Chondrocyte (in vitro differentiated cells): ENCODE data around the gene ZSCAN25. TPM values are rescaled to one million over a fixed set of nuclear protein-coding genes. Genes with fewer than 3 reads are reported as not detected.

ENCODE experiments used
- DNase-seq: peaks from one replicate; pipeline ENCODE4 v3.0.0; 2021; ENCODE audit warnings: mixed read lengths, low spot score
- H3K27ac Mint-ChIP-seq: one replicate; pipeline ENCODE4 v1.8.0; 2021; ENCODE audit warnings: mild to moderate bottlenecking, moderate library complexity, mixed read lengths; ENCODE audit not compliant: unreplicated experiment
- H3K27me3 Mint-ChIP-seq: 2 replicates; pipeline ENCODE4 v1.8.0; 2021; ENCODE audit warnings: low read depth, mixed read lengths
- H3K36me3 Mint-ChIP-seq: 2 replicates; pipeline ENCODE4 v1.8.0; 2021; ENCODE audit warnings: low read depth, mixed read lengths
- H3K4me1 Mint-ChIP-seq: 2 replicates; pipeline ENCODE4 v1.8.0; 2021; ENCODE audit warnings: low read depth, mild to moderate bottlenecking, mixed read lengths
- H3K4me3 Mint-ChIP-seq: one replicate; pipeline ENCODE4 v1.8.0; 2021; ENCODE audit warnings: mild to moderate bottlenecking, moderate library complexity, mixed read lengths; ENCODE audit not compliant: unreplicated experiment
- H3K9me3 Mint-ChIP-seq: 2 replicates; pipeline ENCODE4 v1.8.0; 2021; ENCODE audit warnings: low read depth, mixed read lengths
- total RNA-seq: library from RNA; stranded (reverse); gene quantifications from 3 replicates; pipeline ENCODE4 v1.2.1, GENCODE V29; 2021
- TF ChIP-seq, protein P1 (sequence below): fragments of 200-600 bp; sonication (generic); IDR thresholded peaks from 2 replicates; pipeline ENCODE4 v1.5.0; 2021; ENCODE audit warnings: antibody characterized with exemption, mild to moderate bottlenecking, moderate library complexity

Gene ZSCAN25
- total RNA-seq, 1 donor from 2014 or later = 10.4 TPM

DNA sequence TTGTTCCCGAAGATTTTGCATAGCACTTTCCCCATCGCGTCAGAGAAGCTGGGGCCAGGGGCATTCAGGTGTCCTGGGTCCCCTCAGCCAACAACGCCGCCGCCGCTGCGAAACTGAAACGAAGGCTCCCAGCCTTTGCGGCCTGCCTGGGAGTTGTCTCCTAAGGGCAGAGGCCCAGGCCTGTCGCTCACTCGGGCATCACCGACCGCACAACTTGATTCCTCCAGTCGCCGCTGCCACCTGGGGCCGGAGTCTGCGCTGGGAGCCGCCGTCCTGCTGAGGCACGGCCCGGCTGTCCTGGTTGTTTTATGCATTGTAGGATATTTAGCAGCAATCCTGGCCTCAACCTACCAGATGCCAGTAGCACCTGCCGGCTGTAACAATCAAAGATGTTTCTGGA lies 22.0 kb downstream of the ZSCAN25 start:
- TF ChIP-seq, protein P1, sequence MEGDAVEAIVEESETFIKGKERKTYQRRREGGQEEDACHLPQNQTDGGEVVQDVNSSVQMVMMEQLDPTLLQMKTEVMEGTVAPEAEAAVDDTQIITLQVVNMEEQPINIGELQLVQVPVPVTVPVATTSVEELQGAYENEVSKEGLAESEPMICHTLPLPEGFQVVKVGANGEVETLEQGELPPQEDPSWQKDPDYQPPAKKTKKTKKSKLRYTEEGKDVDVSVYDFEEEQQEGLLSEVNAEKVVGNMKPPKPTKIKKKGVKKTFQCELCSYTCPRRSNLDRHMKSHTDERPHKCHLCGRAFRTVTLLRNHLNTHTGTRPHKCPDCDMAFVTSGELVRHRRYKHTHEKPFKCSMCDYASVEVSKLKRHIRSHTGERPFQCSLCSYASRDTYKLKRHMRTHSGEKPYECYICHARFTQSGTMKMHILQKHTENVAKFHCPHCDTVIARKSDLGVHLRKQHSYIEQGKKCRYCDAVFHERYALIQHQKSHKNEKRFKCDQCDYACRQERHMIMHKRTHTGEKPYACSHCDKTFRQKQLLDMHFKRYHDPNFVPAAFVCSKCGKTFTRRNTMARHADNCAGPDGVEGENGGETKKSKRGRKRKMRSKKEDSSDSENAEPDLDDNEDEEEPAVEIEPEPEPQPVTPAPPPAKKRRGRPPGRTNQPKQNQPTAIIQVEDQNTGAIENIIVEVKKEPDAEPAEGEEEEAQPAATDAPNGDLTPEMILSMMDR = no peak
- H3K9me3 Mint-ChIP-seq = no peaks in the 10 kb centered on the region
- H3K27ac Mint-ChIP-seq = no peak overlapping the region
- H3K4me3 Mint-ChIP-seq = no peak overlapping the region
- H3K27me3 Mint-ChIP-seq = no peaks in the 10 kb centered on the region
- H3K4me1 Mint-ChIP-seq = no peaks in the 10 kb centered on the region
- H3K36me3 Mint-ChIP-seq = peaks cover 6% of the 10 kb centered on the region
- no peak for DNase-seq

DNA sequence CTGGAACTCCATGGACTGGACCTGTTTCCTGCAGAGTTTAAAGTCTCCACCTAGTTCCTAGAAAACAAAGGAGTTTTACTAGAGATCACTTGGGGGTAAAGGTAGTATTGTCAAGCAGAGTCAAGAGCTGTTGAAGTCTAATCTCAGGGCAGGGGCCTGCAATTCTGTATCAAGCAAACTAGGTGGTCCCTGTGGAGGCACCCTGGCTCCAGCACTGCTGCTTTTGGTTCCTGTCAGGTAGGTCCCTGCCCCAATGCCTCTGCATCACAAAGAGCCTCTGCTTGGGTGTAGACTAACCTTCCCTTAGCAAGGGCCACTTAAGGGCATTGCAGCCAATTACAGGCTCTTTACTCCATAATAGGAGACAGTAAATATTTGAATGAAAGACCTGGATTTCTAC lies 22.5 kb downstream of the ZSCAN25 start:
- Mint-ChIP-seq H3K27me3 (no peaks in the 10 kb centered on the region), H3K9me3 (no peaks in the 10 kb centered on the region), H3K36me3 (peaks cover 8% of the 10 kb centered on the region), H3K27ac (no peak overlapping the region), H3K4me3 (no peak overlapping the region), H3K4me1 (no peaks in the 10 kb centered on the region)
- no peak for DNase-seq
- TF ChIP-seq, protein P1 = no peak

DNA sequence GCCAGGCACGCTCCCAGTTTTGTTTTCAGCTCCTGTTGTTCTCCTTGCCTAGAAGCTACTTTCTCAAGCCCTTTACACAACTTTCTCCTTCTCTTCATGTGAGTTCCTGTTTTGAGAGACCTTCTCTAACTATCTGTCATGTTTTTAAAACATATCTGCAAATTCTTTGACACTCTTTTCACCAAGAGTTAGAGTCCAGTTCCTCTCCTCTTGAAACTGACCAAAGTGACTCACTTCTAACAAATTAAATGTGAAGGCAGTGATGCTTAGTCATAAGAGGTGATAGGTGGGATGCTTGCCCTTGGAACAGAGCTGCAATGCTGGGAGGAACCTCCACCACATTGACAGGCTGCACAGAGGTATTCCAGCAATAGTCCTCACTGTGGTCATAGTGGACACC lies 25.3 kb downstream of the ZSCAN25 start:
- H3K4me1 Mint-ChIP-seq = no peaks in the 10 kb centered on the region
- no peaks in the 10 kb centered on the region for H3K27me3 Mint-ChIP-seq
- no peak for DNase-seq
- TF ChIP-seq, protein P1 = no peak
- H3K36me3 Mint-ChIP-seq = peaks cover 19% of the 10 kb centered on the region
- no peak overlapping the region for H3K4me3 Mint-ChIP-seq
- H3K9me3 Mint-ChIP-seq = peaks cover 13% of the 10 kb centered on the region
- H3K27ac Mint-ChIP-seq = no peak overlapping the region

DNA sequence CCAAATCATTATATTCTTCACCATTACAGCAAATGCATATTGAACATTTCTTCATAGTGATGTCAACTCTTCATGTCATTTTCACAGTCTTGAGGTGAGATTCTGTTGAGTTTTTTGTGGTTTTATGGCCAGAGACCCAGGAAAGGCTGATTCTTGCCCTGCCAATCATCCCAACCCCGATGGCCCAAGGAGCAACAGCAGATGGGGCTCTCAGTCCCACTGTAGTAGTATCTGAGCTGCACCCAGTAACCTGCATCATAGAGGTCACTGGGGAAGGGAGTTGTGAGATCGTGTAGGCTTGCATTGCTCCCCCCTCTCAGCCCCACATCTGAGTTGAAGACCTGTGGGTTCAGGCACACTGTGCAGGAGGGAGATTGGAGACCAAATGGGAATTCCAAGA lies 26.7 kb downstream of the ZSCAN25 start:
- TF ChIP-seq, protein P1 = no peak
- peaks cover 13% of the 10 kb centered on the region for H3K9me3 Mint-ChIP-seq
- DNase-seq = no peak
- H3K36me3 Mint-ChIP-seq = peaks cover 17% of the 10 kb centered on the region
- no peak overlapping the region for H3K4me3 Mint-ChIP-seq
- no peaks in the 10 kb centered on the region for H3K4me1 Mint-ChIP-seq
- no peaks in the 10 kb centered on the region for H3K27me3 Mint-ChIP-seq
- no peak overlapping the region for H3K27ac Mint-ChIP-seq

DNA sequence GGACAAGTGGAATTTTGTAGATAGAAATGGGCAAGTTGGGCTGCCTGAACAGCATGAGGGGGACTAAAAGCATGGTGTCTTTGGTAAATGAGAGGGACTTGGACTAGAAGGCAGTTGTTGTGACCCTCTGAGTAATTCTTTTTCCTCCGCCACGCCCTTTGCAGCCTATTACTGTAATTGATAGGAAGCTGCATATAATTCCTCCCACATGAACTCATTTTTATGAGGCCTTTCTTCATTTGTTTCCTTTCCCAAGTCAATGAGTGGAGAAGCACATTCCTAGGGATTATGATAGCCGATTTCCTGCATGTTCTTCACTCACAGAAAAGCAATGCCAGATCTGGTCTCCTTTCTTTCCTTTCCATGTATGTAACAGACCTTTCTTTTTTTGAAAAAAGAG lies 27.7 kb downstream of the ZSCAN25 start:
- no peaks in the 10 kb centered on the region for H3K4me1 Mint-ChIP-seq
- no peak for DNase-seq
- no peak overlapping the region for H3K4me3 Mint-ChIP-seq
- no peaks in the 10 kb centered on the region for H3K27me3 Mint-ChIP-seq
- H3K9me3 Mint-ChIP-seq = peaks cover 13% of the 10 kb centered on the region
- TF ChIP-seq, protein P1 = no peak
- no peak overlapping the region for H3K27ac Mint-ChIP-seq
- H3K36me3 Mint-ChIP-seq = peaks cover 17% of the 10 kb centered on the region
